KMS-11 (cell line): Measurements from ENCODE around the gene CADPS2.

Experiments
- H2AFZ ChIP-seq: fragments of 200-600 bp; sonication (generic); 2 replicates; pipeline ENCODE4 v1.6.1; 2016; ENCODE audit warnings: antibody characterized with exemption, mixed run types, low read depth
- H3K27ac ChIP-seq: fragments of 200-600 bp; sonication (generic); 2 replicates; pipeline ENCODE4 v1.6.1; 2016; ENCODE audit warnings: mild to moderate bottlenecking, mixed run types
- H3K27me3 ChIP-seq: fragments of 200-600 bp; sonication (generic); 2 replicates; pipeline ENCODE4 v1.6.1; 2017; ENCODE audit warnings: mild to moderate bottlenecking, low read depth, mixed run types, moderate library complexity; ENCODE audit not compliant: insufficient read depth
- H3K36me3 ChIP-seq: fragments of 200-600 bp; sonication (generic); 2 replicates; pipeline ENCODE4 v1.6.1; 2017; ENCODE audit warnings: mild to moderate bottlenecking, mixed run types; ENCODE audit not compliant: insufficient read depth
- H3K4me1 ChIP-seq: fragments of 200-600 bp; sonication (generic); 2 replicates; pipeline ENCODE4 v1.6.1; 2016; ENCODE audit warnings: mild to moderate bottlenecking, low read depth, mixed run types; ENCODE audit not compliant: poor library complexity, severe bottlenecking
- H3K4me2 ChIP-seq: fragments of 200-600 bp; sonication (generic); 2 replicates; pipeline ENCODE4 v1.7.0; 2016; ENCODE audit warnings: mild to moderate bottlenecking, mixed run types
- H3K4me3 ChIP-seq: fragments of 200-600 bp; sonication (generic); IDR thresholded peaks from 2 replicates; pipeline ENCODE4 v1.6.1; 2017; ENCODE audit warnings: low read depth, low read length, mixed read lengths; ENCODE audit not compliant: insufficient read depth
- H3K79me2 ChIP-seq: fragments of 200-600 bp; sonication (generic); 2 replicates; pipeline ENCODE4 v1.6.1; 2016; ENCODE audit warnings: low read depth, mixed run types; ENCODE audit not compliant: insufficient read depth
- H3K9ac ChIP-seq: fragments of 200-600 bp; sonication (generic); 2 replicates; pipeline ENCODE4 v1.6.1; 2016; ENCODE audit warnings: mild to moderate bottlenecking, mixed run types
- H4K20me1 ChIP-seq: fragments of 200-600 bp; sonication (generic); 2 replicates; pipeline ENCODE4 v1.6.1; 2016; ENCODE audit warnings: mild to moderate bottlenecking, mixed run types; ENCODE audit not compliant: insufficient read depth
- TF ChIP-seq, protein P1 (sequence below): fragments of 200-600 bp; sonication (generic); conservative IDR thresholded peaks from 2 replicates; pipeline ENCODE4 v1.6.1; 2017; ENCODE audit warnings: low read depth, mild to moderate bottlenecking, antibody characterized with exemption, low read length, moderate library complexity, mixed read lengths

The CADPS2 gene

DNA sequence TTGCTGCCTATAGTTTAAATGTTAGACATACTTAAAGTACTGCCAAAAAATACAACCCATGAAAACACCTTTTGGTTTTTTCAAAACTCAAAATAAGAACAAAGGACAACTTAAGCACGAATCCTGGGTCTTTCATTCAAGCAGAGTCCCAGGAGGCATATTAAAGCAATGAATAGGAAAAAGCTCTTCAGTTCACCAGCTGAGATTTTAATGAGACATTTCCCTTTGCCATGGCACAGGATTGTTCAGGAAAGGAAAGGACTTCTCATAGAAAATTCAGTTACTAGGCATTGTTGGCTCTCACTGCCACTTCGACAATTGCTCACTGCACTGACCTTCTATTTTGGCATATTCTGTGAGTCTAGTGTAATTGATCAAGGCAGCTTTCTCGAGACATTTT lies 448.3 kb downstream of the CADPS2 start:
- Histone ChIP-seq H3K4me2 (no peak overlapping the region), H3K27ac (no peak overlapping the region), H4K20me1 (no peaks in the 10 kb centered on the region), H2AFZ (no peak overlapping the region), H3K36me3 (no peaks in the 10 kb centered on the region), H3K4me3 (no peak overlapping the region), H3K79me2 (no peaks in the 10 kb centered on the region), H3K4me1 (peaks cover 40% of the 10 kb centered on the region), H3K27me3 (no peaks in the 10 kb centered on the region), H3K9ac (no peak overlapping the region)
- TF ChIP-seq, protein P1, sequence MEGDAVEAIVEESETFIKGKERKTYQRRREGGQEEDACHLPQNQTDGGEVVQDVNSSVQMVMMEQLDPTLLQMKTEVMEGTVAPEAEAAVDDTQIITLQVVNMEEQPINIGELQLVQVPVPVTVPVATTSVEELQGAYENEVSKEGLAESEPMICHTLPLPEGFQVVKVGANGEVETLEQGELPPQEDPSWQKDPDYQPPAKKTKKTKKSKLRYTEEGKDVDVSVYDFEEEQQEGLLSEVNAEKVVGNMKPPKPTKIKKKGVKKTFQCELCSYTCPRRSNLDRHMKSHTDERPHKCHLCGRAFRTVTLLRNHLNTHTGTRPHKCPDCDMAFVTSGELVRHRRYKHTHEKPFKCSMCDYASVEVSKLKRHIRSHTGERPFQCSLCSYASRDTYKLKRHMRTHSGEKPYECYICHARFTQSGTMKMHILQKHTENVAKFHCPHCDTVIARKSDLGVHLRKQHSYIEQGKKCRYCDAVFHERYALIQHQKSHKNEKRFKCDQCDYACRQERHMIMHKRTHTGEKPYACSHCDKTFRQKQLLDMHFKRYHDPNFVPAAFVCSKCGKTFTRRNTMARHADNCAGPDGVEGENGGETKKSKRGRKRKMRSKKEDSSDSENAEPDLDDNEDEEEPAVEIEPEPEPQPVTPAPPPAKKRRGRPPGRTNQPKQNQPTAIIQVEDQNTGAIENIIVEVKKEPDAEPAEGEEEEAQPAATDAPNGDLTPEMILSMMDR, result no peak

DNA sequence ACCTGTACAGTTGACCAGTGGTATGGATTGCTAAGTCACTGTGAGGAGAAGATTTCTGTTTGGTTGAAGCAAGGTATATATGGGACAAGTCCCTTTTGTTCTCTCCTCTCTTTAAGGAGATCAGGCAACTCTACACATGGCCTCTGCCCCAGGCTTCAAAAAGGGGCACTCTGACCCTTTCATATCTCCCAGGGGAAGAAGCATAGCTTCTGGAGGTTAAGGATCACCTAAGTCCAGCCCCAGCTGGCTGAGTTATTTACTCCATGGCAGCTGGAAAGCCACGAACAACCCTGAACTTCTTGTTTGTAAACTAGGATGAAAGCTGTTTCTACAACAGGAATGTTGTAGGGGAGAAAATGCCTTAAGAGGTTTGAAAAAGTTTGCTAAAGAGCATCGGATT lies 452.5 kb downstream of the CADPS2 start:
- Histone ChIP-seq H3K4me1 (peaks cover 21% of the 10 kb centered on the region), H2AFZ (no peak overlapping the region), H3K27me3 (no peaks in the 10 kb centered on the region), H3K36me3 (no peaks in the 10 kb centered on the region), H3K79me2 (no peaks in the 10 kb centered on the region), H3K9ac (no peak overlapping the region), H3K4me3 (no peak overlapping the region), H3K4me2 (no peak overlapping the region), H3K27ac (no peak overlapping the region), H4K20me1 (no peaks in the 10 kb centered on the region)
- TF ChIP-seq, protein P1, result no peak

DNA sequence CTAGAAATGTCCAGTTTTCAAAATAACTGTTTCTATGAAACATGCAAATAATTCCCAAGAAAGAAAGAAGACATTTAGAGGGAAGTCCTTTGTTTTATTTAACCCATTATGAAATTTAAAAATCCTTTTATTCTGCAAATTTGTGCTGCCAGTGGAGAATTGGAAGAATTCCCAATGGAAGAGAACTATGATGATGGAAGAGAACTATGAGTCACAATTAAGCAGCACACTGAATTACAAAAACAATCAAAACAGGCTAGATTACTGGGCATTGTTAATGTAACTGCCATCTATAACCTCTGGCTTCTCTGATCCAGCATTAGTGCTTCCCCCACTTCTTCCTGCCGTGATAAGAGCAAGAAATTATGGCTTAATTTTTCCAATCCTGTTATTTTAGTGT lies 455.6 kb downstream of the CADPS2 start:
- no peak overlapping the region for H3K27ac ChIP-seq
- no peaks in the 10 kb centered on the region for H3K79me2 ChIP-seq
- H2AFZ ChIP-seq, result no peak overlapping the region
- H3K9ac ChIP-seq, result no peak overlapping the region
- peaks cover 20% of the 10 kb centered on the region for H3K4me1 ChIP-seq
- no peak overlapping the region for H3K4me3 ChIP-seq
- H4K20me1 ChIP-seq, result no peaks in the 10 kb centered on the region
- no peaks in the 10 kb centered on the region for H3K27me3 ChIP-seq
- H3K4me2 ChIP-seq, result no peak overlapping the region
- H3K36me3 ChIP-seq, result no peaks in the 10 kb centered on the region
- TF ChIP-seq, protein P1, result no peak

DNA sequence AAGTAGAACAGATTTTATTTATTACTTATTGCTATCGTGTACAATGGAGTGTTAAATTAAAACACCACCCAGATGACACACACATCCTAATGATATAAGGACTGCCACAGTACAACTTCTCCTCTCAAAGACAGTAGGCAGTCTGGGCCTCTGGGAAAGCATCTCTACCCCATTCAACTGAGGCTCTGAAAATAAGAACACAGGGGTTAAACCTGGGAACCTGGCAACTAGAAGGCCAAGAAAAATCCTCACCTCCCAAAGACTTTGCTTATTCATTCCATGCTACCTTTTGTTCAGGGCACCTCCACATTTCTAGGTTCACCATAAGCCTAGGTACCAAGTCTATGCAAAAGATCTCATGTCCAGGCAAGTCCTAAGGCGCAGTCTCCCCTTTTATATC lies 456.3 kb downstream of the CADPS2 start:
- TF ChIP-seq, protein P1, result no peak
- Histone ChIP-seq H3K9ac (no peak overlapping the region), H3K36me3 (no peaks in the 10 kb centered on the region), H2AFZ (no peak overlapping the region), H3K4me2 (no peak overlapping the region), H3K4me3 (no peak overlapping the region), H4K20me1 (no peaks in the 10 kb centered on the region), H3K79me2 (no peaks in the 10 kb centered on the region), H3K27me3 (no peaks in the 10 kb centered on the region), H3K27ac (no peak overlapping the region), H3K4me1 (peaks cover 12% of the 10 kb centered on the region)

DNA sequence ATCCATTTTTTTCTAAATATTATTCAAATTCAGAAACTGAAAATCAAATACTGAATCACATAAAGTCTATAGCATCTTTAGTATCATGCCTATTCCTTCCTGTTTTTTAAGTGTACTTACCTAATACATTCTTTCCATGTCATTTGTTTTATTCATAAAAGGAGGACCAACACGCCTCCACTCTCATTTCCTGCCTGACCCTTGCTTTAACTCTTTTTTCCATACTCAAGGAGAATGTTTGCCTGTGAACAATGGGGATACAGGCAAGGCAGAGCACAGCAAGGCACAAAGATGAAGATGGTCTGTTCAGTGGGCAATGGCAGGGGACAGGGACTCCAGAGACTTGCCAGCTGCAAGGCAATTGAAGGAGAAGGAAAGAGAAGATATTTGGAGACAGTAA lies 460.5 kb downstream of the CADPS2 start:
- Histone ChIP-seq H3K4me2 (no peak overlapping the region), H3K4me1 (no peaks in the 10 kb centered on the region), H2AFZ (no peak overlapping the region), H3K36me3 (no peaks in the 10 kb centered on the region), H4K20me1 (no peaks in the 10 kb centered on the region), H3K9ac (no peak overlapping the region), H3K27me3 (no peaks in the 10 kb centered on the region), H3K27ac (no peak overlapping the region), H3K79me2 (no peaks in the 10 kb centered on the region), H3K4me3 (no peak overlapping the region)
- TF ChIP-seq, protein P1, result no peak
